ENCODE results near the gene SLC6A12.

- TF ChIP-seq CTCF (conservative IDR thresholded peaks at IDR 0.05 in 1 of 2, IDR thresholded peaks at IDR 0.05 in 1 of 2; ENCODE audit: extremely low read depth in 1 of 2, insufficient read depth in 1 of 2, low read depth in 1 of 2, low read length in 2 of 2) (no peak), EZH2 (IDR thresholded peaks at IDR 0.05; ENCODE audit: borderline replicate concordance, low read length) (no peak)
Observed at GRCh38 chr12:195156-195555, 18.8 kb downstream of the SLC6A12 start.

Measured in mammary epithelial cell (primary cell).